Activated CD4-positive, alpha-beta T cell treated with anti-CD3 and anti-CD28 coated beads, Interleukin-2, Interleukin-4, amounts not matched to agents 100 ng/mL and 50 ng/mL, durations not matched to agents 16 hours and 8 hours (primary cell): ENCODE measurements around the gene SORCS2.
"Not testable (repeated sequence)": the region's sequence is repeated elsewhere in the genome, so short reads cannot be mapped to it uniquely, and the experiment has no call there.

ENCODE experiments used
- DNase-seq: peaks from one replicate; pipeline ENCODE4 v3.0.0-alpha.2; 2020; ENCODE audit warnings: low spot score

SORCS2 gene

GRCh38 chr4:7160439-7160838 lies 31.9 kb upstream of the SORCS2 start:
- DNase-seq: no peak

DNA sequence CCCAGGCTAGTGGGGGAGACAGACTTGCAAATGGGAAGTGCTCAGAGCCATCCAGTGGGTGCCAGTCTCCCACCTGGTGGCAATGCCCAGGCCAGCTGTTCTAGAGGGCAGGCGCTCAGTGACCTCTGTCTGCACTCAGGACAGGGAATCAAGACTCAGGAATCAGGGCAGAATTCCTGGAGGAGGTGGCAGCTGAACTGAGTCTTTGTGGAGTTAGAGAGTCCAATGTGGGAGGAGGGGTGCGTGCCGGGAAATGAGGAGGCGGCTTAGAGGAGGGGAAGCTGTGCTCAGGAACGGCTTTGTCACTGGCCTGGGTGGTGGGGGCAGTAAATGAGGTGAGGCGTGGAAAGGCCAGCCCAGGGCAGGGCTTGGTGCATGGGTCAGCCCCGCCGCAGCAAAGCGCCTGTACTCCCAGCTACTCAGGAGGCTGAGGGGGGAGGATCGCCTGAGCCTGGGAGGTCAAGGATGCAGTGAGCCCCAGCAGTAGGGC lies 31.3 kb upstream of the SORCS2 start:
- DNase-seq: no peak

DNA sequence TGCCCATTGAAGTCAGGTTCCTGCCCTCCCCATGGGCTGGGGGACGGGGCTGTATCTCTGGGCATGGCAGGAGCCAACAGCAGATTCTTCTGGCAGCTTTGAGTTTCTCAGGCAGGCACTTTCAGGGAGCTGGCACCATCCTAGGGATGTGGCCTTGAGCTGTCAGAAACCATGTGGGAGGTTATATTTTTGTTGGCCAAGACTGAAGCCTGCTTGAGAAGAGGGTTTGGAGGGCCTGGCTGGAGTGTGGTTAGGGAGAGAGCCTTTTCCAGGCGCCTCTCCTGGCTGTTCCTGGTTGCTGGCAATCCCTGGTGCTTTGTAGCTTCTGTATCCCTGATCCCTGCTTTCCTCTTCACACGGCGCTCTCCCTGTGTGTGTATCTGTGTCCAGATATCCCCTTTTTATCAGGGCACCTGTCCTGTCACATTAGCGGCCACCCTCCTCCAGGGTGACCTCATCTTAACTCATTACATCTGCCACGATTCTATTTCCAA lies 30.6 kb upstream of the SORCS2 start:
- no peak for DNase-seq

DNA sequence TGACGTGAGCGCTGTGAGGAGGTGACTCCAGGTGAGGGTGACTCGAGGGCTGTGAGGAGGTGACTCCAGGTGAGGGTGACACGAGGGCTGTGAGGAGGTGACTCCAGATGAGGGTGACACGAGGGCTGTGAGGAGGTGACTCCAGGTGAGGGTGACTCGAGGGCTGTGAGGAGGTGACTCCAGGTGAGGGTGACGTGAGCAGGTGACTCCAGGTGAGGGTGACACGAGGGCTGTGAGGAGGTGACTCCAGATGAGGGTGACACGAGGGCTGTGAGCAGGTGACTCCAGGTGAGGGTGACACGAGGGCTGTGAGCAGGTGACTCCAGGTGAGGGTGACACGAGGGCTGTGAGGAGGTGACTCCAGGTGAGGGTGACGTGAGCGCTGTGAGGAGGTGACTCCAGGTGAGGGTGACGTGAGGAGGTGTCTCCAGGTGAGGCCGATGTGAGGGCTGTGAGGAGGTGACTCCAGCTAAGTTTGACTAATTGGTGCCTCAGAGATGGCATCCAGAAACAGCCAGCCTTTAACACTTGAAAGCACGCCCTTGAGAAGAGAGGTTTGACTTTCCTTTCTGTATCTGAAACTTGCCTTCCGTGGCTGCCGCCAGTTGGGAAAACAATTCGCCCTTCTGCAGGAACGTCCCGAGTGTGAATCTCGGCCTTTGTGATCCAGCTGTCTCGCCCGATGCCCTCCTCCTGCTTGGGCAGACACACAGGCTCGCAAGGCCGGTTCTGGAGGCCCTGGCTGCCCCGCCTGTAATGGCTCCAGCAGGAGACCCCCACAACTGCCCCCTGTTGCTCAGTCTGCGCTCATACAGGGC lies 27.1 kb upstream of the SORCS2 start:
- not testable (repeated sequence) for DNase-seq

DNA sequence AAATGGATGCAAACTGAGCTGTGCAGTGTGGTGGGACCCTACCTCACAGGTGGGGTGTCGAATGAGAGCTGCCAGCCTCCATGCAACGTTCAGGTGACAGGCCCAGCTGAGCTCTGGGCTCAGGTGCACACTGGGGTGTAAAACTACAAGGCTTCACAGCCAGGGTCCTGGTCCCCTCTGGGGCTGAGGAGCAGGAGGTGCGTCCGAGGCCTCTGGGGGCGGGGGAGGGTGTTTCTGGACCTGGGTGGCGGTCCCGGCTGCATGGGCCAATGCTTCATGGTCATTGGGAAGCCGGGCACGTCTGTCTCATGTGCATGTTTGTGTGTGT lies 26.5 kb upstream of the SORCS2 start:
- DNase-seq: no peak

DNA sequence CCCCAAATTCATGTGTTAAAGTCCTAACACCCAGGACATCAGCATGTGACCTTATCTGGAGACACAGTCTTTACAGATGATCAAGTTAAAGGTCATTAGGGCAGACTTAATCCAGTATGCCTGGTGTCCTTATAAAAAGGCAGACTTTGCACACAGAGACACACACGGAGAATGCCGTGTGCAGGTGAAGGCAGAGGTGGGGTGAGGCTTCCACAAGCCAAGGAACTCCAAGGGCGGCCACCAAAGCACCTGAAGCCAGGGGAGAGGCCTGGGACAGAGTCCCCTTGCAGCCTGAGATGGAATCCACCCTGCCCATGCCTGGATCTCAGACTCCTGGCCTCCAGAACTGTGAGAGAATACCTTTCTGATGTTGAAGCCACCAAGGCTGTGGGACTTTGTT lies 26.1 kb upstream of the SORCS2 start:
- no peak for DNase-seq

DNA sequence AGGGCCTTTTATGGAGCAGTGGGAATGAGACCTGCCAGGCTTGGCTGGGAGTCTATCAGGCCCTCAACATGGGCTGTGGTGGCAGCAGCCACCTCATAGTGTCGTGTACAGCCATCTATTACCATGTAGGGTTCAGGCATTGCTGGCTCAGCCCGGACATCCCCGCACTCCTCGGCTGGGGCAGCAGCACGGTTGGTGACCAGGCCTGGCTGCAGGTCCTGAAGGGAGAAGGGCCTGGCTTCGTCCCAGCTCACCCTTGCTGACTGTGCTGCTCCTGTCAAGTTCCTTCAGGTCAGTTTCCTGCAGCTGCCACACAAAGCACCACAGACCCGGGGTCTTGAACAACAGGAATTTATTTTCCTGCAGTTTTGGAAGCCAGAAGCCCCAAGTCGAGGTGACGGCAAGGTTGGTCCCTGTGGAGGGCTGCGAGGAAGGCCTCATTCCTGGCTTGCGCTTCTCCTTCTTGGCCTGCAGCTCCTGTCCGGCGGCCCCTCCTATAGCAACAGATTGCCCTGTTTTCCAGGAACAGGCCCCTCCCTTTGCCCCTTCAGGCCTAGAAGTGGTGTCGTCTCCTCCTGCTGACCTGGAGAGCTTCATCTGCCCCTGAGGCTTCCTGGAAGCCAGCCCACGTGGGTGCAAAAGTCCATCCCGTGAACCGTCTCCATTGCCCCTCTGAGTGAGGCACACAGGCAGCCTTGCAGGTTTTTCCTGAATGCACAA lies 25.2 kb upstream of the SORCS2 start:
- DNase-seq: no peak

GRCh38 chr4:7167706-7168105 lies 24.6 kb upstream of the SORCS2 start:
- DNase-seq: no peak

- no peak for DNase-seq
Observed at GRCh38 chr4:7168106-7168505, 24.2 kb upstream of the SORCS2 start.

GRCh38 chr4:7169134-7169533 lies 23.2 kb upstream of the SORCS2 start:
- no peak for DNase-seq

- DNase-seq: no peak
Observed at GRCh38 chr4:7170012-7170411, 22.3 kb upstream of the SORCS2 start.

GRCh38 chr4:7171191-7171900 lies 21.0 kb upstream of the SORCS2 start:
- no peak for DNase-seq

DNA sequence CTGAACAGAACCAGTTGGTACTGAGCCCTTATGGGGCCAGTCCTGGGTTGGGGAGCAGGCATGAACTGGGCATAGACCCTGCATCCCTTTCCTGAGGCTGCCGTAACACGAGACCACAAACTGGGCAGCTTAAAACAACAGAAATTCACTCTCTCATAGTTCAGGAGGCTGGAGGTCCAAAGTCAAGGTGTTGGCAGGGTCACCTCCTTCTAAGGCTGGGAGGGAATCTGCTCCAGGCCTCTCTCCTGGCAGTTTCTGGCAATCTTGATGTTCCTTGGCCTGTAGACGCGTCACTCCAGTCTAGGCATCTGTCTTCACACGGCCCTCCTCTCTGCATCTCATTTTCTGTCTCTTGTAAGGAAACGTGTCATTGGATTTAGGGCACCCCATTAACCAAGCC lies 19.8 kb upstream of the SORCS2 start:
- no peak for DNase-seq

DNA sequence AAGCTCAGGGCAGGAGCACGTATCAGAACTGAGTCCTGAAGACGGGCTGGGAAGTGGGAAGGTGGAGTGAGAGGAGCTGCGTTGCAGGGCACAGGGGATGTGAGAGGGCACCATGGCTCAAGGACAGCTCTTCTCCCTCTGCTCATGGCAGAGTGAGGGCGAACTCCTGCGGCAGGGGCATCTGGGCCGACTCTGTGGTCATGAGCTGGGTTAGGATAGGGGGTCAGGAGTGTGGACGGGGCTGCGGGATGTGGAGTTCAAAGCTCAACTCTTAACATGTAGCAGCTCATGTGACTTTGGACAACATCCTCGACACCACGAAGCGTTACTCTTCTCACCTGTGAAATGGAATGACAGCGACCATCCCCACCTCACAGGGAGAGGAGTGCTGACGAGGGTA lies 19.4 kb upstream of the SORCS2 start:
- no peak for DNase-seq

- no peak for DNase-seq
Observed at GRCh38 chr4:7173841-7174449, 18.4 kb upstream of the SORCS2 start.

DNA sequence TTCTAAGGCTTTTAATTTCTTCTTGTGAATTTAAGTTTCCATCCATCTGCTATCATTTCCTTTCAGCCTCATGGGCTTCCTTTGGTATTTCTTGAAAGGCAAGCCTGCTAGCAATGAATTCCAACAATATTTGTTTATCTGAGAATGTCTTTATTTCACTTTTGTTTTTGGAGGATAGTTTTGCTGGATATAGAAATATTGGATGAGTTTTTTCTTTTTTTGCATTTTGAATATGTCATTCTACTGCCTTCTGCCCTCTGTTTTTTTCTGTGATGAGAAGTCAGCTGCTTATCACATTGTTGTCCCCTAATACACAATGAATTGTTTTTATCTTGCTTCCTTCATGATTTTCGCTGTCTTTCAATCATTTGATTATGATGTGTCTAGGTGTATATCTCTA lies 13.2 kb upstream of the SORCS2 start:
- DNase-seq: no peak

DNA sequence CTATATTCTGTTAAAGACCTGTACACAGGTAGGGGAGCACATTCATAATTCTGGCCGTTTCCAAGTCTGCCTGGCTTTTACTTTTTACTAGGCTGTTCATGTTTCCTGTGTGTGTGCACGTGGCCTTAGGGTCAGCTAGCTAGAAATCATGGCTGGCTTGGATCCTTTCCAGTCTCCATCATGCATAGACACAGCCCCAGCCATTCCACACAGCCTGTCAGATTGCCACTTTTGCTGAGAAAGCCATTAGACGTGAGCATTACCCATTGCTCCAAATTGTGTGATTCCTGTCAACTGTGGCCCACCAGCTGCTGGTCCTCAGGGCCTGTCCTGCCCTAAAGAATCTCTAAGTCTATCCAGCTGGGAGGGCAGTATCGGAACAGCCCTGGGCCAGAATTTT lies 11.4 kb upstream of the SORCS2 start:
- DNase-seq: no peak

GRCh38 chr4:7182616-7183015 lies 9.7 kb upstream of the SORCS2 start:
- no peak for DNase-seq

DNA sequence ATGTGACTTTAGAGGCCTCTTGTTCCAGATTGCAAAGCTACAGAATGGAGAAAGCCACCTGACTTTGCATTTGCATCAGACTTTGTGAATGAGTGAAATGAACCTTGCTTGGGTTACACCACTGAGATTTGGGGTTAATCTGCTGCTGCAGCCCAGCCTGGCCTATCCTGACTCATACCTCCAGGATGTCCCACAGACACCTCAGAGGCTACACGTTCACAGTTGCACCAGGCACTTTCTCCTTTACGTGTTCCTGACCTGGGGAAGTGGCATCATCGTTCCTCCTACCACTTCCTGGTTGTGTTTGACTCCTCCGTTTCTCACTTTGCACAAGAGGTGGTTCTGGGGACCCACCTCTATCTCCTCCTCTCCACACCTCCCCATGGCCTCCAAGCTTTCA lies 9.2 kb upstream of the SORCS2 start:
- peak; percentile 78 for DNase-seq

DNA sequence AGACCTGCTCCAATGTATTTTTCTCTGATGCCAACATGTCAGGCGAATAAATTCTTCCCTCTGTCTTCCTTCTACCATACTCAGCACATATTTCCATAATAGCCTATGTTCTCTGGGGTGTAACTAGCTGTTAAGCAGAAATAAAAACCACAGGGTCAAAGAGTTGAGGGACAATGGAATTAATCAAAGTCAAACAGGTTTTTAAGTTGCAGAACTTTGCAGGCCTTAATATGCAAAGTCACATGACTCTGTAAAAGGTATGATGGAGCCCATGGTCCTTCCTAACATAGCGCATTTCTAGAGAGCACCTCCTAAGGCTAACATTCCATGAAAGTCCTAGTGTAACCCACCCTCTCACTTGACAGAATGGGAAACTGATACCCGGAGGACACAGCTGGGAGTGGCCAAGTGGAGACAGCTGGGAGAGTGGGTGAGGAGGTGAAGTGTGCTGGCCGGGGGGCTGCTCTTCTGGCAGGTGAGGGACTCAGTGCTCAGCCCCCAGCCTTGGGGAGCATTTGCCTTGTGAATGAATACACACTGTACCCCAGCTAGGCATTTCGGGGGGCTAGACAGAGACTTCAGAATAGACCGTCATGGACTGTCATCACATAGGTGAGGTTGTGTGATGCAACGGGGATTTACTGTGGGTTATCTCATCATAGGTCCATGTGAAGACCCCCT lies 8.4 kb upstream of the SORCS2 start:
- no peak for DNase-seq

GRCh38 chr4:7185487-7186030 lies 6.8 kb upstream of the SORCS2 start:
- no peak for DNase-seq

DNA sequence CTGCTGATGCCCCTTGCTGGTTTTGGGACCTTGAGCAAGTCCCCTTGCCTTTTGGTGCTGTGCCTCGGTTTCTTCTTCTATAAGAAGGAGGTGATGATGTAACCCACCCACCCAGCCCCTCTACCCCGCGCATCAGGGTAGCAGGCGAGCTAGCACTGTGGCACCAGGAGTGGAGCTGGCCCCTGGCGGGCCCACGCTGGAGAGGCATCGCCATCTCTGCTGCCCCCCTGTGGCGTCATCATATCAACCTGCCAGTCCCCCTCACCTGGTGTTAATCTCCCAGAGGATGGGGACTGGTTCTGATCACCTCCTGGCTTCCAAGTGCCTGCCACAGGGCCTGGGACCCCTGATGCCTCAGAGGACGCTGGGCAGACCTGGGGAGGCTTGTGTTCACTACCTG lies 6.3 kb upstream of the SORCS2 start:
- DNase-seq: peak; percentile 13
